ENCODE results near the gene RBM14. TPM values are rescaled to one million over a fixed set of nuclear protein-coding genes. Genes with fewer than 3 reads are reported as not detected.

Gene RBM14
- total RNA-seq, 1 donor from 2014 or later: 31.5 TPM

DNA sequence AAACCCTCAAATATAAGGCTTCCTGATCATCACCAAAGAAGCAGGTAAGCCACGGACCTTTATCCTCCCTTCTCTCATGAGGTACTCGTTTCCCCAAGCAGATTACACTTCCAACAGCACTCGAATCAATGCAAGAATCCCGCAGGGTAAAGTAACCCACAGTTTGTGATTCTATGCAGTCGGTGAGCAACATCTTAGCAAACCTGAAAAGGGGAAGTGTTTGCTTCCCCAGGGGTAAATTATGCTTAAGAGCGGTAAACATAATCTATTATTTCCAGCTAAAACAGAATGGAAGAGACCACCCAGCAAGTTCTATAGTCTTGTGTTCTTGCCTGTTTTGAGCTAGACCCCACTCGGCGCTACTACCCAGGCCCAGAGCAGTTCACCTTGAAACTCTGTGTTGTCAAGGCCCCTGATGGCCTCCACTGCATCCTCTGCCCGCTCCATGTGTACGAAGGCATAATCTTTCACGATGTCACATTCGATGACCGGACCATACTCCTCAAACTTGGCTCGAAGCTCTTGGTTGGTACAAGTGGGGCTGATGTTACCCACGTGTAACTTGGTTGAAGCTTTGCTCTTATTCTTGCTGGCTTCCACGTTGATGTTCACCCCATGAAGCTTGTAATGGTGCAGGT lies 60.0 kb downstream of the RBM14 start:
- DNase-seq (ENCODE audit: low spot score) (no peak), ATAC-seq (no peak)

Other genes with a start within 250 kb of the RBM14 start
- 0.48 TPM for gene SLC29A2, start 244.9 kb upstream of the RBM14 start, total RNA-seq
- not detected for gene NPAS4, start 195.6 kb upstream of the RBM14 start, total RNA-seq
- gene MRPL11, start 177.8 kb upstream of the RBM14 start, total RNA-seq: 28.5 TPM
- gene PELI3, start 149.7 kb upstream of the RBM14 start, total RNA-seq: 4.8 TPM
- 24.4 TPM for gene DPP3, start 136.2 kb upstream of the RBM14 start, total RNA-seq
- 11.6 TPM for gene BBS1, start 106.0 kb upstream of the RBM14 start, total RNA-seq
- gene ZDHHC24, start 70.6 kb upstream of the RBM14 start, total RNA-seq: 6.9 TPM
- gene ACTN3, start 69.7 kb upstream of the RBM14 start, total RNA-seq: not detected
- gene CTSF, start 48.0 kb upstream of the RBM14 start, total RNA-seq: 45.5 TPM
- gene CCDC87, start 23.6 kb upstream of the RBM14 start, total RNA-seq: 0.10 TPM
- gene CCS, start 23.4 kb upstream of the RBM14 start, total RNA-seq: 68.5 TPM
- gene RBM4, start 22.1 kb downstream of the RBM14 start, total RNA-seq: 36.3 TPM
- 8.1 TPM for gene RBM4B, start 61.3 kb downstream of the RBM14 start, total RNA-seq
- 55.1 TPM for gene SPTBN2, start 112.6 kb downstream of the RBM14 start, total RNA-seq
- gene RCE1, start 226.8 kb downstream of the RBM14 start, total RNA-seq: 3.2 TPM
- gene LRFN4, start 240.4 kb downstream of the RBM14 start, total RNA-seq: 1.1 TPM

Measured in left lobe of liver (tissue), 2 donors.